Right atrium auricular region (tissue), 2 donors: Measurements from ENCODE around the gene CREB5. TPM values are rescaled to one million over a fixed set of nuclear protein-coding genes. Genes with fewer than 3 reads are reported as not detected.

Source experiments
- DNase-seq: peaks from one replicate; pipeline ENCODE4 v3.0.0-alpha.2; 2019; ENCODE audit warnings: low spot score
- H3K27ac ChIP-seq, 2 donors: fragments of 200-600 bp; sonication (generic); 1 replicate in 1 of 2; 2 replicates in 1 of 2; pipeline ENCODE4 v1.5.1; 2016 to 2019
- H3K27me3 ChIP-seq, 2 donors: fragments of 200-600 bp; sonication (generic); one replicate each; pipeline versions ENCODE4 v1.5.1 to v1.6.0; 2017 to 2019
- H3K36me3 ChIP-seq: fragments of 200-600 bp; sonication (generic); one replicate; pipeline ENCODE4 v1.5.1; 2016
- H3K4me1 ChIP-seq, 2 donors: fragments of 200-600 bp; sonication (generic); one replicate each; pipeline versions ENCODE4 v1.5.1 to v1.6.0; 2017 to 2019
- H3K4me3 ChIP-seq, 2 donors: fragments of 200-600 bp; sonication (generic); 1 replicate in 1 of 2; 2 replicates in 1 of 2; pipeline ENCODE4 v1.5.1; 2017 to 2019; ENCODE audit warnings: mild to moderate bottlenecking in 1 of 2, moderate library complexity in 1 of 2
- H3K9me3 ChIP-seq, 2 donors: fragments of 200-600 bp; sonication (generic); one replicate each; pipeline ENCODE4 v1.5.1; 2019
- total RNA-seq, 2 donors: library from RNA; depleted of rRNA; stranded (reverse); fragments of >200 nt; gene quantifications; one replicate each; pipeline ENCODE4 v1.1.0, GENCODE V29; 2016
- TF ChIP-seq, protein P1 (sequence below), 2 donors: fragments of 200-600 bp; sonication (generic); IDR thresholded peaks; one replicate each; pipeline ENCODE4 v1.5.1; 2019; ENCODE audit warnings: antibody characterized with exemption in 2 of 2

The CREB5 gene
- total RNA-seq, 2 donors from 2014 or later: 10.5 to 20.8 TPM

DNA sequence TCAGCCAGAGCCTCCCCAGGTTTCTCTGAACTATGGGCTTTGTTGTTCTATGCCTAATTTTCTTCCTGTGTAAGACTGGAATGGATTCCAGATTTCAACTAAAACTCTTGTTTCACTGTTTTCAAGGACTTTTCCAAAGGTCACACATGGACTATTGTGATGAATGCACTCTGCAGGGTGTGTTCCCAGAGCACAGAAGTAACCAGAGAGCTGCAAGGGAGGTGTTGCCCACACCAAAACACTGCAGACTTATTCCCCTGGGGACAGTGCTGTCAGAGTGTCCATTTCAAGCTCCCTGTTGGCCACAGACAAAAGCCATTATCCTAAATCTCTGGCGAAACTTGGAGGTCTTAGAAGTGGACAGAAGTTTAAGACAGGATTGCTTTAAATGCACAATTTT lies 314.2 kb downstream of the CREB5 start:
- Histone ChIP-seq H3K4me1 (peaks cover 0 to 12% of the 10 kb centered on the region in 2 donors), H3K27me3 (no peaks in the 10 kb centered on the region), H3K4me3 (no peak overlapping the region), H3K9me3 (no peaks in the 10 kb centered on the region), H3K36me3 (peaks cover 6% of the 10 kb centered on the region), H3K27ac (no peak overlapping the region)
- no peak for DNase-seq
- TF ChIP-seq, protein P1, sequence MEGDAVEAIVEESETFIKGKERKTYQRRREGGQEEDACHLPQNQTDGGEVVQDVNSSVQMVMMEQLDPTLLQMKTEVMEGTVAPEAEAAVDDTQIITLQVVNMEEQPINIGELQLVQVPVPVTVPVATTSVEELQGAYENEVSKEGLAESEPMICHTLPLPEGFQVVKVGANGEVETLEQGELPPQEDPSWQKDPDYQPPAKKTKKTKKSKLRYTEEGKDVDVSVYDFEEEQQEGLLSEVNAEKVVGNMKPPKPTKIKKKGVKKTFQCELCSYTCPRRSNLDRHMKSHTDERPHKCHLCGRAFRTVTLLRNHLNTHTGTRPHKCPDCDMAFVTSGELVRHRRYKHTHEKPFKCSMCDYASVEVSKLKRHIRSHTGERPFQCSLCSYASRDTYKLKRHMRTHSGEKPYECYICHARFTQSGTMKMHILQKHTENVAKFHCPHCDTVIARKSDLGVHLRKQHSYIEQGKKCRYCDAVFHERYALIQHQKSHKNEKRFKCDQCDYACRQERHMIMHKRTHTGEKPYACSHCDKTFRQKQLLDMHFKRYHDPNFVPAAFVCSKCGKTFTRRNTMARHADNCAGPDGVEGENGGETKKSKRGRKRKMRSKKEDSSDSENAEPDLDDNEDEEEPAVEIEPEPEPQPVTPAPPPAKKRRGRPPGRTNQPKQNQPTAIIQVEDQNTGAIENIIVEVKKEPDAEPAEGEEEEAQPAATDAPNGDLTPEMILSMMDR (IDR thresholded peaks at IDR 0.05): no peak

DNA sequence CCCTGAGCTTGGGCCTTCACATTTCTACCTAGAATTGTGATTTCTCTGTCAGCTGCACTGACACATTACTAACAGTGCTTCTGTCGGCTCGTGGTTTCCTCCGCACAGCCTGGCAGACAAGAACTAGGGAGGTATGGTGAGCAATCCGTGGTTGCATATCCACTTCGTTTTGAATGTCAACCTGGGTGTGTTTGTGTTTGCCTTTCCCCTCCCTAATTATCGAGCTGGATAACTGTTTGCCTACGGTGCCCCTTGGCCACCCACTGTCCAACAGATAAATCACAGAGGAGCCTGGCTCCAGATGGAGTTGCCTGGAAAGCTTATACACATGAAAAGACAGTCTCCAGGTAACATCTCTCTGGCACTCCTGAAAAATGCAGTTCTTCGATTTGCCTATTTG lies 317.0 kb downstream of the CREB5 start:
- Histone ChIP-seq H3K4me3 (no peak overlapping the region), H3K4me1 (peaks cover 0 to 24% of the 10 kb centered on the region in 2 donors), H3K27ac (no peak overlapping the region), H3K9me3 (no peaks in the 10 kb centered on the region), H3K36me3 (peaks cover 2% of the 10 kb centered on the region), H3K27me3 (no peaks in the 10 kb centered on the region)
- TF ChIP-seq, protein P1 (IDR thresholded peaks at IDR 0.05): no peak
- DNase-seq: no peak

DNA sequence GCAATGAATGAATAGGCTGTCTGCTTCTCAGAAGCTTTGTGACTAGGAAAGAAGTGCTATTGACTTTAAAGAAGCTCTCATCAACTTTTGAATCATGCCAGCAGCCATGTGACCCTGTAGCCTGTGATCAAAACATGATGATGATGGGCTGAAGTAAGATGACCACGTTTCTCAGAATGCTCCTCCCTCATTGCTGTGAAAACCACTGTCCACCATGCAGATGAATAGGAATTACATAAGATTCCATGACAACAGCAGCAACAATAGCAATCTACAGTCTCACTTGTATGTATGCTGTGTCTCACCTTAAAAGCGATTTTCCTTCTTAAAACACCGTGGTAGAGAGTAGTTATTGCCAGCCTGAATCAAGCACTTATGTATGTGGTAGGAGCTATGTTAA lies 317.4 kb downstream of the CREB5 start:
- no peaks in the 10 kb centered on the region for H3K36me3 ChIP-seq
- H3K27ac ChIP-seq: no peak overlapping the region
- H3K9me3 ChIP-seq: no peaks in the 10 kb centered on the region
- H3K27me3 ChIP-seq: no peaks in the 10 kb centered on the region
- DNase-seq: no peak
- TF ChIP-seq, protein P1 (IDR thresholded peaks at IDR 0.05): no peak
- peaks cover 0 to 23% of the 10 kb centered on the region in 2 donors for H3K4me1 ChIP-seq
- H3K4me3 ChIP-seq: no peak overlapping the region

DNA sequence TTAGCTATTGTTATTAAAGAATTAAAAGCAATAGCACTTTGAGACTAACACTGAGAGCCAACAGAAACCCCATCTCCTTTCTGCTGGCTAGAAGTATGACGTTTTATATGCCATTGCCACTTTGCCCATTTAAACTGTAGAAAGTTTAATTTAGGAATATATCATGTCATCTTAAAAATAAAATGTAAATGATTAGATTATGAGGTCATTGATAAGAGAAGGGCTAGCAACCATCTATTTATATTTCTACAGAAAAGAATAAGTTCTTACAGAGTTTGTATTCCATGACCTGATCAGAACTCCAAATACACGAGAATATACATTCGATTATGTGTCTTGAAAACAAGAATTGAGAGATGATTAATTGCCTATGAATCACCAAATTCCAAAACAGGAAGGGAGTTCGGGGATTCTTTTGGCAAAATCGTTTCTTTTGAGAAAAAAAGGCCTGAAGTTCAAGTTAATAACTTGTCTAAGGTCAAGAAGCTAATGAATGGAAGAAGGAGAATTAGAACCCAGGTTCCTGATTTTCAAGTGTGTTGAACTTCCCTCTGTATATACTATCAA lies 318.9 kb downstream of the CREB5 start:
- TF ChIP-seq, protein P1 (IDR thresholded peaks at IDR 0.05): no peak
- Histone ChIP-seq H3K27ac (peak overlapping the region in 1 of 2 donors; percentile 58), H3K9me3 (no peaks in the 10 kb centered on the region), H3K27me3 (no peaks in the 10 kb centered on the region), H3K4me1 (peaks cover 0 to 16% of the 10 kb centered on the region in 2 donors), H3K36me3 (no peaks in the 10 kb centered on the region), H3K4me3 (no peak overlapping the region)
- no peak for DNase-seq

DNA sequence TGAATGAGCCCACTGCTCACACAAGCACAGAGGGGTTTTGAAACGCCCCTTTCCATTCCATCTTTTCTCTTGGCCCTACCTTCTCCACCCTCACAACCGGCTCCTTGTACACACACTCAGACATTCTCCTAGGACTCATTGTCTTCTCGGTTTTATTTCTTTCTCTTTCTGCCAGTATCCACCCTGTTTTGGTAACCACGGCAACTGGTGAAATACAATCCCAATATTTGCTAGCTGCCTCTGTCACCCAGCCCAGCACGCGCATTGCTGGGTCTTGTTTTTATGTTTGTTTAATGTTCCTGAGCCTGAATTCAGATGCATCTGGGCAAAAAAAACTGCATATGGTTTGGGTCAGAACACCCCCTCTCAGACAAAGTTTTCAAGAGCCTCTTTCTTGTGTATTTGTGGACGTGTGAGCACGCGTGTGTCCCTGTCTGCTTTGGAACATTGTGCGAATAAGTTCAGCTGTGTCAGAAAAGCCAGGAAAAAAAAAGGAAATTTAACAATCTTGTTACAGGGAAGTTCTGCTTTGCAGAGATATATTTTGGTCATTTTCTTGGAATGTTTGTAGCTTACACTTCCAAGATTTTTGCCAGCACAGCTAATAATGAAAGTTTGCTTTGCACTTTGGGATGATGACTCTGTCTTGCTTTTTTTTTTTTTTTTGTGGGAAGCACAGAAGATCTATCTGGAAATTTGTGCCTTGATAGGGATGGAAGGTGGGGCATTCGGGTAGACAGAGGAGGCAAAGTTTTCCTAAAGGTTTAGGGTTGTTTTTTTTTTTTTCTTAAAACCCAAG lies 320.0 kb downstream of the CREB5 start:
- Histone ChIP-seq H3K27ac (peak overlapping the region; percentile 52 to 58), H3K36me3 (no peaks in the 10 kb centered on the region), H3K9me3 (no peaks in the 10 kb centered on the region), H3K27me3 (no peaks in the 10 kb centered on the region), H3K4me3 (peak overlapping the region in 1 of 2 donors; percentile 25), H3K4me1 (peaks cover 0 to 12% of the 10 kb centered on the region in 2 donors)
- TF ChIP-seq, protein P1 (IDR thresholded peaks at IDR 0.05): no peak
- DNase-seq: no peak
